BE2C (cell line): ENCODE measurements around the gene STUM.

Experiments used
- DNase-seq: peaks from one replicate; pipeline ENCODE4 v3.0.0-alpha.2; 2020
- H3K27me3 ChIP-seq: fragments of 250-450 bp; sonication (Bioruptor Pico); 2 replicates; pipeline ENCODE4 v1.5.1; 2020; ENCODE audit warnings: mild to moderate bottlenecking
- H3K36me3 ChIP-seq: fragments of 250-450 bp; sonication (Bioruptor Pico); 2 replicates; pipeline ENCODE4 v1.5.1; 2020; ENCODE audit warnings: mild to moderate bottlenecking
- H3K4me1 ChIP-seq: fragments of 250-450 bp; sonication (Bioruptor Pico); 2 replicates; pipeline ENCODE4 v1.5.1; 2020
- H3K4me3 ChIP-seq: 2 replicates; pipeline ENCODE4 v1.5.1; 2011; ENCODE audit warnings: low read depth, low read length
- H3K9me3 ChIP-seq: fragments of 250-450 bp; sonication (Bioruptor Pico); 2 replicates; pipeline ENCODE4 v1.5.1; 2020
- TF ChIP-seq, protein P1 (sequence below): IDR thresholded peaks from 2 replicates; pipeline ENCODE4 v1.5.1; 2012; ENCODE audit warnings: mild to moderate bottlenecking, low read depth, low read length

The STUM gene

DNA sequence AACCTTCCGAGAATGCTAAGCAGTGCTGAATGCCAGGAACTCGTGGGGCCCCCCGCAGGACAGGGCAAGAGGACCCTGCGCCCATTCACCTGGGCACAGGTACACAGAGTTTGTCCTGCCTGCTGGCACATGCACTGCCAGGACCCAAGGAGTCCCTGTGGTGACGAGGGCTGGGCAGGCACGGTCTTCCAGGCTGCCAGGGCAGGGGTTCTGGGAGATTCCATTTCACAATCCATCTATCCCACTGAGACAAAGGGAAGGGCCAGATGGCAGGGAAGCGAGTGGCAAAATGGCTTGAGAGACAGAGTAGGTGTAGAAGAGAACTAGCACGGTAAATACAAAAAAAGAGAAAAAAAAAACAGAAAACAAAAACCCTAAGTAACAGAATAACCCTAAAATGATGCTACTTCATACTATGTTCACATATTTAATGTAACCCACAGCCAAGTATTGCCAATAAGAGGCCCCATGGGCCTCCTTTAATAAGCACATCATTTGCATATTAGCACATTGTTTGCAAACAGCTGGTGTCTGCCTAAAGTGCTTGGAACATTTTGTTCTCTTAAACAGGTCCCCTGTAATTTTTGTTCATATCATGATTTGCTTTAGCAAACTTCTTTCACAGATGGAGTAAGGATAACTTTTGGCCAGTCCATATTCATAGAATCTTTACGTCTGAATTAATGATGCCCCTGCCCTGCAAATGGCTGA is 83.8 kb downstream of the STUM start:
- DNase-seq: no peak
- Histone ChIP-seq H3K36me3 (no peaks in the 10 kb centered on the region), H3K4me1 (no peaks in the 10 kb centered on the region), H3K4me3 (no peak overlapping the region), H3K27me3 (no peaks in the 10 kb centered on the region), H3K9me3 (no peaks in the 10 kb centered on the region)
- TF ChIP-seq, protein P1, sequence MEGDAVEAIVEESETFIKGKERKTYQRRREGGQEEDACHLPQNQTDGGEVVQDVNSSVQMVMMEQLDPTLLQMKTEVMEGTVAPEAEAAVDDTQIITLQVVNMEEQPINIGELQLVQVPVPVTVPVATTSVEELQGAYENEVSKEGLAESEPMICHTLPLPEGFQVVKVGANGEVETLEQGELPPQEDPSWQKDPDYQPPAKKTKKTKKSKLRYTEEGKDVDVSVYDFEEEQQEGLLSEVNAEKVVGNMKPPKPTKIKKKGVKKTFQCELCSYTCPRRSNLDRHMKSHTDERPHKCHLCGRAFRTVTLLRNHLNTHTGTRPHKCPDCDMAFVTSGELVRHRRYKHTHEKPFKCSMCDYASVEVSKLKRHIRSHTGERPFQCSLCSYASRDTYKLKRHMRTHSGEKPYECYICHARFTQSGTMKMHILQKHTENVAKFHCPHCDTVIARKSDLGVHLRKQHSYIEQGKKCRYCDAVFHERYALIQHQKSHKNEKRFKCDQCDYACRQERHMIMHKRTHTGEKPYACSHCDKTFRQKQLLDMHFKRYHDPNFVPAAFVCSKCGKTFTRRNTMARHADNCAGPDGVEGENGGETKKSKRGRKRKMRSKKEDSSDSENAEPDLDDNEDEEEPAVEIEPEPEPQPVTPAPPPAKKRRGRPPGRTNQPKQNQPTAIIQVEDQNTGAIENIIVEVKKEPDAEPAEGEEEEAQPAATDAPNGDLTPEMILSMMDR: no peak

DNA sequence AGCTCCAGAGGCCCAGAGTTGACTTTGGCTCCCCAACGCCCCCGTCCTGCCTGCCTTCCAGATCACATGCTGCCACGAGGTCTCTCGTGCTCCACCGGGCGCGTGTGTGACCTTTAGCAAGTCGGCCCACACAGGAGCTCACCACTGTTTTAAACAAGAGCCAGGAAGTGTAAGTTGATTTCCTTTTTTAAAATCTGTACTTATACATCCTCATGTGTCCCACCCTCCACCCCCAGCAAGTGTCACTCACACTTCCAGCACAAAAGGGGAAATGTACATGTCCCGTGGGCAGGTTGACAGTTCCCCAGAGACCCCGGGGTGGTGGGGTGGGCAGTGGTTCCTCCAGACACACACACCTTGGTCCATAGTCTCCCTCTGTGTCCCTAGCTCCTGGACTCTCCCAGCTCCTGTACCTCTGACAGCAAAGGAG is 84.4 kb downstream of the STUM start:
- peak; percentile 5 for DNase-seq
- H3K4me3 ChIP-seq: no peak overlapping the region
- TF ChIP-seq, protein P1: no peak
- no peaks in the 10 kb centered on the region for H3K27me3 ChIP-seq
- no peaks in the 10 kb centered on the region for H3K4me1 ChIP-seq
- no peaks in the 10 kb centered on the region for H3K36me3 ChIP-seq
- no peaks in the 10 kb centered on the region for H3K9me3 ChIP-seq

DNA sequence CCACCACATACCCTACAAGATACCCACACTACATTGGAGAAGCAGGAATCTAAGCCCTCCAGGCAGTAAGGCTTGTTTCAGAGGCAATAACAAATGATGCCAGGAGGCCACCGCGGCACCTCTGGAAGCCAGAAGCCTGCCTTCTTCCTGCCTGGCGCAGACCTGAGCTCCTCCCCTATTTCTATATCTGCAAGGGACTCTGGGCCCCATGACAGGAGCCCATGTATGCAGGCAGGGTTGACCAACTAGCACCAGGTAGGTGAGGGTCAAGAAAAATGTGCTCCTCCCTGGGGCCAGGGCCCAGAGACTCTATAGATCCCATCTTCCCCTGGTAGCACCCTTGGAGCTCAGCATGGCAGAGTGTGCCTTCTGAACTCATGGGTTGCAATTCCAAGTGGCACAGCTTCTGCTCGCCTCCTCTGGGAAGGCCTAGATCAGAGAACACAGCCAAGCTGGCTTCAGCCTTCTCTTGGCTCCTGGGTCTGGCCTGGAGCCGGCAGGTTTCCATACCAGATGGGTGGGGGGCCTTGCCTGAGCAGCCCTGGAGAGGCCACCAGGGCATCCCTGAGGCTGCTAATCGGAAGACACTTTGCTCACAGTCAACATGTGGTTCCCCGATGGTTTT is 85.1 kb downstream of the STUM start:
- no peaks in the 10 kb centered on the region for H3K4me1 ChIP-seq
- no peaks in the 10 kb centered on the region for H3K9me3 ChIP-seq
- no peaks in the 10 kb centered on the region for H3K27me3 ChIP-seq
- no peak overlapping the region for H3K4me3 ChIP-seq
- DNase-seq: no peak
- TF ChIP-seq, protein P1: no peak
- H3K36me3 ChIP-seq: no peaks in the 10 kb centered on the region

DNA sequence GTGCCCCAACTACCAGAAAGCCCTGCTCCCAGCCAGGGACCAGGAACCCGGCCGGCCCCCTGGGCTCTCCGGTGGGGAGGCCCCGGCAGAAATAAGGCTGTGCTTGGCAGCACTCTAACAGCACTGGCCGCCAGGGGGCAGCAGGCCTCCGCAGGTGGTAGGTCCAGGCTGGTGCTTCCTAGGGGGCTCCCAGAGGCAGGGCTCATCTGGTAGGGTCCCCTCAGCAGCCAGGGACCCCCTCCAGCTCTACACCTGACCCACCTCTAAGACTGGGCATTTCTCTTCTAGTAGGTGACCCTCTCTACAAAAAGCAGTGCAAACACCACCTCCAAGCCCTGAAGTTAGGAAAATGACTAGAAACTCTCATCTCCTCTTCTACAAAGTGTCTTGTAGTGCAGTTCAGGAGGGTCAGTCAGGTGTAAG is 85.6 kb downstream of the STUM start:
- no peaks in the 10 kb centered on the region for H3K36me3 ChIP-seq

DNA sequence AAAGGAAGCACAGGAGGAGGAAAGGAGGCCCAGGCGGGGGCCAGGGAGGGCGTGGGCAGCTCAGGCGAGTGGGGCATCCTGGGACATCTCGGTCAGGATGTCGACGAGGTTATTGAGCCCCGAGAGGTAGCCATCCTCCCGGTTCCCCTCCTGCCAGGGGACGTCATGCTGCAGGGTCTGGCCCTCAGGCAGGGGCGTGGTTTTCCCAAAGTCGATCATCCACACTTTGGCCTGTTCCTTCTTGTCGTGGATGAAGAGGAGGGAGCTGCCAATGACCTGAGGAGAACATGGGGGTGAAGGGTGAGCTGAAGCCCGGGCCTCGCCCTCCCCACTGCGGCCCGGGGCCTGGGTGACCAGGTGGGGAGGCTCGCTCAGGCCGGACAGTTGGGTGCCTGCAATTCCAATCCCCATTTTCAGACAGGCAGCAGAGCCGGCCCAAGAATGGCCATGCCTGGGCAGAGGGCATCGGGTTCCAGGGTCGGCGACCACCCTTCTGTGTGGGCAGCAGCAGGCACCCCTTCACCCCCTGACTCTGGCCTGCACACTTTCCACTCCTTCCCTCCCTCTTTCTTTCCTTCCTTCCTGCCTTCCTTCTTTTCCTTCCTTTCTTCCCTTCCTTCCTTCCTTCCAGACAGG is 86.2 kb downstream of the STUM start:
- Histone ChIP-seq H3K4me3 (no peak overlapping the region), H3K27me3 (no peaks in the 10 kb centered on the region), H3K4me1 (no peaks in the 10 kb centered on the region), H3K9me3 (no peaks in the 10 kb centered on the region), H3K36me3 (no peaks in the 10 kb centered on the region)
- DNase-seq: peak; percentile 7
- TF ChIP-seq, protein P1: no peak

More for the DNA sequence above, 85.6 kb downstream of the STUM start:
- Histone ChIP-seq H3K27me3 (no peaks in the 10 kb centered on the region), H3K4me1 (no peaks in the 10 kb centered on the region), H3K9me3 (no peaks in the 10 kb centered on the region), H3K4me3 (no peak overlapping the region)
- TF ChIP-seq, protein P1: peak; percentile 93
- DNase-seq: peak; percentile 87
